ENCODE data around the gene TARP.

Gene TARP

GRCh38 chr7:38296059-38296857 lies 22.8 kb upstream of the TARP start:
- DNase-seq (ENCODE audit: extremely low spot score), result no peak
- ChIA-PET CTCF (no interaction called here), POLR2A (no interaction called here)
- no peak for TF ChIP-seq BHLHE40 (IDR thresholded peaks at IDR 0.05; ENCODE audit: borderline replicate concordance)

GRCh38 chr7:38294926-38295325 lies 21.5 kb upstream of the TARP start:
- ChIA-PET CTCF (no interaction called here), POLR2A (no interaction called here)
- TF ChIP-seq CTBP1 (IDR thresholded peaks at IDR 0.05; ENCODE audit: borderline replicate concordance) (no peak), FOXK2 (IDR thresholded peaks at IDR 0.05) (no peak)

GRCh38 chr7:38292442-38292841 lies 19.0 kb upstream of the TARP start:
- ChIA-PET CTCF (no interaction called here), POLR2A (no interaction called here)
- TF ChIP-seq PKNOX1 (IDR thresholded peaks at IDR 0.05) (no peak), FOXM1 (IDR thresholded peaks at IDR 0.05; ENCODE audit: borderline replicate concordance) (no peak), FOXK2 (IDR thresholded peaks at IDR 0.05) (no peak), HDGF (IDR thresholded peaks at IDR 0.05; ENCODE audit: borderline replicate concordance) (no peak), TARDBP (IDR thresholded peaks at IDR 0.05) (no peak), ZNF384 (IDR thresholded peaks at IDR 0.05) (no peak), ELF4 (IDR thresholded peaks at IDR 0.05) (no peak), BHLHE40 (IDR thresholded peaks at IDR 0.05; ENCODE audit: borderline replicate concordance) (no peak), CTBP1 (IDR thresholded peaks at IDR 0.05; ENCODE audit: borderline replicate concordance) (no peak), SP1 (IDR thresholded peaks at IDR 0.05) (no peak), ARNT (IDR thresholded peaks at IDR 0.05) (no peak), LEF1 (IDR thresholded peaks at IDR 0.05; ENCODE audit: borderline replicate concordance) (no peak), SUZ12 (IDR thresholded peaks at IDR 0.05) (no peak), FOXA1 (IDR thresholded peaks at IDR 0.05) (no peak), NFRKB (IDR thresholded peaks at IDR 0.05) (no peak), L3MBTL2 (conservative IDR thresholded peaks at IDR 0.05) (no peak)
- DNase-seq (ENCODE audit: extremely low spot score), result no peak

More at GRCh38 chr7:38294926-38295325, 21.5 kb upstream of the TARP start:
- DNase-seq (ENCODE audit: extremely low spot score), result no peak

GRCh38 chr7:38291650-38292049 lies 18.2 kb upstream of the TARP start:
- ChIA-PET POLR2A (no interaction called here), CTCF (no interaction called here)
- no peak for DNase-seq (ENCODE audit: extremely low spot score)
- TF ChIP-seq FOXA1 (IDR thresholded peaks at IDR 0.05) (no peak), L3MBTL2 (conservative IDR thresholded peaks at IDR 0.05) (no peak), SP1 (IDR thresholded peaks at IDR 0.05) (no peak), CTBP1 (IDR thresholded peaks at IDR 0.05; ENCODE audit: borderline replicate concordance) (no peak), BHLHE40 (IDR thresholded peaks at IDR 0.05; ENCODE audit: borderline replicate concordance) (no peak), ELF4 (IDR thresholded peaks at IDR 0.05) (no peak), FOXK2 (IDR thresholded peaks at IDR 0.05) (no peak), FOXM1 (IDR thresholded peaks at IDR 0.05; ENCODE audit: borderline replicate concordance) (no peak), ZNF384 (IDR thresholded peaks at IDR 0.05) (no peak), HDGF (IDR thresholded peaks at IDR 0.05; ENCODE audit: borderline replicate concordance) (no peak), PKNOX1 (IDR thresholded peaks at IDR 0.05) (no peak), SUZ12 (IDR thresholded peaks at IDR 0.05) (no peak), LEF1 (IDR thresholded peaks at IDR 0.05; ENCODE audit: borderline replicate concordance) (no peak), NFRKB (IDR thresholded peaks at IDR 0.05) (no peak), TARDBP (IDR thresholded peaks at IDR 0.05) (no peak), ARNT (IDR thresholded peaks at IDR 0.05) (no peak)

- TF ChIP-seq L3MBTL2 (conservative IDR thresholded peaks at IDR 0.05) (no peak), ELF4 (IDR thresholded peaks at IDR 0.05) (no peak), PKNOX1 (IDR thresholded peaks at IDR 0.05) (no peak), HDGF (IDR thresholded peaks at IDR 0.05; ENCODE audit: borderline replicate concordance) (no peak), NFRKB (IDR thresholded peaks at IDR 0.05) (no peak), BHLHE40 (IDR thresholded peaks at IDR 0.05; ENCODE audit: borderline replicate concordance) (no peak), SUZ12 (IDR thresholded peaks at IDR 0.05) (no peak), TARDBP (IDR thresholded peaks at IDR 0.05) (no peak), SP1 (IDR thresholded peaks at IDR 0.05) (no peak), FOXK2 (IDR thresholded peaks at IDR 0.05) (no peak), LEF1 (IDR thresholded peaks at IDR 0.05; ENCODE audit: borderline replicate concordance) (no peak), FOXM1 (IDR thresholded peaks at IDR 0.05; ENCODE audit: borderline replicate concordance) (no peak), ZNF384 (IDR thresholded peaks at IDR 0.05) (no peak), CTBP1 (IDR thresholded peaks at IDR 0.05; ENCODE audit: borderline replicate concordance) (no peak), ARNT (IDR thresholded peaks at IDR 0.05) (no peak)
- CTCF ChIA-PET, result interaction anchor here (0.7 kb wide), 1 partner anchor 182 kb away, joined by 8 read pairs; no protein-coding TSS in a partner anchor
- no peak for DNase-seq (ENCODE audit: extremely low spot score)
- POLR2A ChIA-PET, result no interaction called here
These were observed 17.7 kb upstream of the TARP start for GRCh38 chr7:38291117-38291647.

- no peak for TF ChIP-seq PKNOX1 (IDR thresholded peaks at IDR 0.05)
- TF ChIP-seq FOXK2 (IDR thresholded peaks at IDR 0.05), result no peak
- no peak for TF ChIP-seq ZNF384 (IDR thresholded peaks at IDR 0.05)
- no peak for TF ChIP-seq TARDBP (IDR thresholded peaks at IDR 0.05)
- TF ChIP-seq HDGF (IDR thresholded peaks at IDR 0.05; ENCODE audit: borderline replicate concordance), result no peak
- TF ChIP-seq BHLHE40 (IDR thresholded peaks at IDR 0.05; ENCODE audit: borderline replicate concordance), result no peak
- no peak for TF ChIP-seq LEF1 (IDR thresholded peaks at IDR 0.05; ENCODE audit: borderline replicate concordance)
- TF ChIP-seq SP1 (IDR thresholded peaks at IDR 0.05), result no peak
- TF ChIP-seq CTBP1 (IDR thresholded peaks at IDR 0.05; ENCODE audit: borderline replicate concordance), result no peak
- TF ChIP-seq L3MBTL2 (conservative IDR thresholded peaks at IDR 0.05), result no peak
- TF ChIP-seq FOXA1 (IDR thresholded peaks at IDR 0.05), result no peak
- TF ChIP-seq NFRKB (IDR thresholded peaks at IDR 0.05), result no peak
- no peak for TF ChIP-seq SUZ12 (IDR thresholded peaks at IDR 0.05)
- no peak for DNase-seq (ENCODE audit: extremely low spot score)
- ChIA-PET POLR2A (no interaction called here), CTCF (interaction anchor here (1.4 kb wide), 1 partner anchor 51 kb away, joined by 5 read pairs; no protein-coding TSS in a partner anchor)
These were observed 11.1 kb upstream of the TARP start for GRCh38 chr7:38284553-38284952.

All from HEK293T (cell line).